ENCODE results near the gene GLI1.
A peak's percentile ranks its signal among the peaks of the same experiment; 100 is the strongest.

Gene GLI1

DNA sequence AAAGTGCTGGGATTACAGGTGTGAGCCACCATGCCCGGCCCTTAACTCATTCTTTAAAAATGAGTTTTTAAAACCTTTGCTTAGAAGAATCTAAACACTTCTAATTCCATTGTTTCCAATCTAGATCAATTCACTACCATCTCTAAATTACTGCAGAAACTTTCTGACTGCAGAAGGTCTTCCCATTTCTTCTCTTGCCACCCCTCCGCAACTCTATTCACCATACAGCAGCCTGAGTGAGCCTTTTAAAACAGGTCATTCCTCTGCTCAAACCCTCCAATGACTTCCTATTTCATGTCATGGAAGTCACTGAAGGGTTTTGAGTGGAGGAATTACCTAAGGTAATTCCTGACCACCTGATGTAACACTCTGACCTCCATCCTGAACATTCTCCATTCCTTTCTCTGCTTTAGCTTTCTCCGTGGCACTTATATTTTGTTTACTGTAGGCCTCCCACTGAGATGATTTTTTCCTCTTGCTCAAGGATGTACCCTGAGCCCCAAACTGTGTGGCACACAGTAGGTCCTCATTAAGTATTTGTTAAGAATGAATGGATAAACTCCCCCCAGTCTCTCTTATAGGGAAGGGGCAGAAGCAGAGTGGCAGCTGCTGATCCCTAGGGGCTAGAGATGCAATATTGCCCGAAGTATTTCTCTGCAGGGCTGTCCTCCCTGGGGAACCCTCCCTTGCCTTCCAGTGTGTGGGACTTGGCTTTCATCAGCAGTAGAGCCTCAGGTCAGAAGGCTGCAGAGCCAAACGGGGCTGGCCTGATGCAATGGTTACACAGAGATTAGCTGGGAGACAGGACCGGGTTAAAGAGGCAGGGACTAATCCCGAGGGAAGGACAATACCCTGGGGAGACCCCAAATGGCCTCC, 59.6 kb downstream of the GLI1 start:
- DNase-seq (ENCODE audit: low read depth in 2 of 2), result peak in 1 of 2 donors; percentile 6

GRCh38 chr12:57519796-57520052, 60.1 kb downstream of the GLI1 start:
- DNase-seq (ENCODE audit: low read depth in 2 of 2), result no peak

DNA sequence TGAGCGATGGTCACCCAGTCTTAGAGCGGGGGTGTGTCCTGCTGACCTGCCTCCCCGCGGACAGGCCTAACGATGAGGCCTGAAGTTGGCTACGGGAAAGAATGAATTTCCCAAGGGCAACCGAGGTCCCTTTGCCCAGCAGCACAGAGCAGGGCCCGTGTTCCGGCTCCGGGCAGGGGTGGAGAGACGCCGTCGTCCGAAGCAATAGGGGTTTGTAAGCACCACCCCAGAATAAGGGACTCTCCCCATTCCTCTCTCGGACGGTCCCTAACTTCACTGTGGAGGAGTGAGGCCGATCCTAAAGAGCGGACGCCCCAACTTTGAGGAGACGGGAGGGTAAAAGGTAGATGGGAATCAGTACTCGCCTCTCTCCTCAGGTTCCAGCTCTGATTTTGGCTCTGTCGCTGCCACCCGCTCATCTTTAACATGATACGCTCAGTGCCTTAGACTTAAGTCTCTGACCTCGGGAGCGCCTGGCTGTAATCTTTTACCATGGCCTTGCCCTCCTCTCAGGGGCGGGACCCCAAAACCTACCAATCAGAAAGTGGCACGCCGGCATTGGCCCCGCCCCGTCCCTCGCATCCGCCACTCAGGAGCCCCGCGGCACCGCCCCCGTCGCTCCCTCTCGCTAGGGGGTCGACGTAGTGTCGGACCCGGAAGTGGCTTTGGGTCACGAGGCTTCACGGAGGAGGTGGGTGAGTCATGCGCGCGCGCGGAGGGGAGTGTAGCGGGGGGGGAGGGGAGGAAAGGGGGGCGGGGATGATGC, 60.7 kb downstream of the GLI1 start, which contains the start of gene DDIT3:
TSS of gene DDIT3 (minus strand) at position 462 of the 766 bp plus-strand sequence. CDS start 3,108 bp downstream, outside the sequence.
- DNase-seq (ENCODE audit: low read depth in 2 of 2), result peak; percentile 99 to 100

DNA sequence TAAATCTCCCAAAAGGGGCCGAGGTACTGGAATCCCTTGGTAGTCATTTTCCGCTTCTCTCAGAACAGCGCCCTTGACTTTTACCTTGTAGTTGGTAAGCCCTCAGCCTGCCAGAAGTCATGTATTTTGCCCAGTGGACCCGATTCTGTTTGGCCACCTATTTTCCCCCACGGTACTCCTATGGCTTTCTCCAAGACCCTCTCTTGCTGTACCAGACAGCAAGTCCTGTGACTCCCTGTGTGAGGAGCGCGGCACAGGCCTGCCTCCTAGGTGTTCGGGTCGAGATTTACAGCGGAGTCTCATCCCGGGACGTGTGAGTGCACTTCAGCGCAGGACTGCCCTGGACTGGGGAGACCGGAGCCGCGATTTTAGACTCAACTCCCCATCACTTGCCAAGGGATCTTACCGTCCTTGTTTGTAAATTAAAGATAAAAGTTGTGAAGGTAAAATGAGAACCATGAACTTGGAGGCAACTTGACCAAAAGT, 62.0 kb downstream of the GLI1 start:
- no peak for DNase-seq (ENCODE audit: low read depth in 2 of 2)

All from stimulated activated CD4-positive, alpha-beta T cell treated with anti-CD3 and anti-CD28 coated beads, Interleukin-15, amount 100 ng/mL, for 48 hours (primary cell).